HG02938 (cell line): ENCODE data around the gene SECTM1.

Source experiments
- ATAC-seq: cut with Tn5 transposase; IDR thresholded peaks from one replicate; pipeline ENCODE4 v1.9.1; 2021; ENCODE audit warnings: mild to moderate bottlenecking, moderate library complexity; ENCODE audit not compliant: unreplicated experiment

The SECTM1 gene

DNA sequence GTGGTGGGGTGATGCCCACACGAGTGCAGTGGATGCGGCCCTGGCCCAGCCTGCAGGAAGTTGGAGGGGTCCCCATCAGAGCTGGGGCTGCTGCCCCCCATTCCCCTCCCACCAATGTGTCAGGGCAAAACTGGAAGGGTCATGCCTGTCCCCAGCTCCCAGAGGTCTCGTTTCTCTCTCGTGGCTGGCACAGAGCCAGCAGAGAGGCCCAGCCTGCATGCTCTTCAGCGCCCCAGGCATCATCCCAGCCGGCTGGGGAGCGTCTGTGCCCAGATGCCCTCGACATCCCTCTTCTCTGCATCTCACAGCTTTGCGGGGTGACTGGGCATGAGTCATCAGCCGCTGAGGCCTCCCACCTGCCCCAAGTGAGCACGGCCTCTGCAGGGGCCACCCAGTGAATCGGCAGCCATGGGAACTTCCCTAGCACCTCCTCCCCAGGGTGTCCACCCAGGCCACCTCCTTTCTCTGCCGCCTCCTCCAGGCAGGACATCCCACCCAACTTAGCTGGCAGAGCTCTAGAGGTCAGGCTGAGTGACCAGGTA lies 50.3 kb downstream of the SECTM1 start:
- ATAC-seq = no peak

DNA sequence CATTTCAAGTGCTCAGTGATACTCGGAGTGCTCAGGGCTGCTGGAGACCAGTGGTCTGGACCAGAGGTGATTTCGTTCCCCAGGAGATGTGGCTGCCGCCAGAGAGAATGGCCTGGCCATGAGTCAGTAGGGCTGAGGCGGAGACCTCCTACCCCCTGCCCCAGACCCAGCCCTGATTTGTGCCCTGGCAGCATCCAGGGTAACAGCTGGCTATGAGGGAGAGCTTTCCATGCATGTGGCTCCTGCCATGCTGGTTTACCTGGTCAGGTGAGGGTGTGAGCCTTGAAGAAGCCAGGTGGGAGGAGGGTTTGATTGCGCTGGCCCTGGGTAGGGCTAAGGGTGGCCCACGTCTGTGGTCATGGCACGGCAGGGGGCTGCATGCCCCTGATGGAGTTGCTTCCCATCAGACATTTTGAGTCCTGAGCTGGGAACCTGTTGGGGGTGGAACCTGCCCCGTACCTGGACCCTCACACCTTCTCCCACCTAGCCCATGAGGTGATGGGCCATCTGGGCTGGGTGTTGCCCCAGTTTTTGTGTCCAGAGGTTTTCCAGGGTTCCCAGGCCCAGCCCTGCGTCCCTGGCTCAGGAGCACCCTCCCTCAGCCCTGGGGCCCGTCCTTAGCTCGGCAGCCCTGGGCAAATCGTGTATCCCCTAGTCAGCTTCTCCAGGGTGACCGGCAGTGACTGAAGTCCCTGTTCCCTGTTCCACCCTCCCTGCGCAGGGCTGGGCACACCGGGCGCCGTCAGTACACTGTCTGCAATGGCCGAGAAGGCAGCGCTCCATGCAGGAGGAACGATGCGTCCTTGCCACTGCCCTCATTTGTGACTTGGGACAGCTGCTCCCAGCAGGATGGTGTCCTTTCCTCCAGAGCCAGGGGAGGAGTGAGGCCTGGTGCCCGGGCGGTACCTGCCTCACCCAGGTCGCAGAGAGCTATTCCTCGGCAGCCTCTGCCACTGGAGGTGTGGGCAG lies 51.0 kb downstream of the SECTM1 start:
- ATAC-seq = no peak

DNA sequence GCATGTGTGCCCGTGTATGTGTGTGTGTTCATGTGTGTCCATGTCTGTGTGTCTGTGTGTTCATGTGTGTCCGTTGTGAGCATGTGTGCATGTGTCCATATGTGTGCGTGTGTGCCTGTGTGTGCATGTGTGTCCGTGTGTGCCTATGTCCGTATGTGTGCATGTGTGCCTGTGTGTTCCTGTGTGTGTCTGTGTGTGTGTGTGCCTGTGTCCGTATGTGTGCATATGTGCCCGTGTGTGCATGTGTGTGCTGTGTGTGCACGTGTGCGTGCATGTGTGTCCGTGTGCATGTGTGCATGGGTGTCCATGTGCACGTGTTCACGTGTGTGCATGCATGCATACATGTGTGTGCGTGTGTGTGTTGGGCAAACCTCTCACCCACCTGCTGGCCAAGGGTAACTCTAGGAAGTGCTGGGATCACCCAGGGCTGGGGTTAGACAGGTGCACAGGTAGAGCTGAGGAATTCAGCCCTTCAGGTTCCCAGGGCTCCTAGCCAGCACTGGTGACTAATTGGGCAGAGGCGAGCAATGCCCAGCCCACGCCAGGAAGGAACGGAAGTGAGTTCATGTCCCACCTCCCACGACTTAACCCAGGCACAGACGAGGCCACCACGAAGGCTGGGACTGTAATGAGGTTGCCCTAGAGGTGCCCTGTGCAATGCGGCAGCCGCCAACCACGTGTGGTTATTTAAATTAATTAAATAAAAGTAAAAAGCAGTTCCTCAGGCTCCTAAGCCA lies 51.9 kb downstream of the SECTM1 start:
- no peak for ATAC-seq

DNA sequence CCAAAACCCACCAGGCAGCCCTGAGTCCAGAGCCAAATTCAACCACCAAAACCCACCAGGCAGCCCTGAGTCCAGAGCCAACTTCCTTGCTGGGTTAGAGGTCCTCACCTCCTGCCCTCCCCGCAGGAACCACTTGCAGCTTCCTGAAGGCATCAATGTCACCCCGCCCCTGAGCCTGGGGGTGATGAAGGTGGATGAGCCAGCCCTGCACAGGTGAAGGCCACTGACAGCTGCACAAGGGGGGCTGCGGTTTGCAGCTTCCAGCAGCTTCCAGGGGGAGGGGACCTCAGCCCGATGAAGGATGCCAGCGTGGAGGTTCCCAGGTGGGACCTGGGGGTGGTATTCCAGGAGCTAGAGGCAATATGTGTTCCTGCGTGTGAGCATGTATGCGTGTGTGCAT lies 52.5 kb downstream of the SECTM1 start:
- ATAC-seq = no peak

DNA sequence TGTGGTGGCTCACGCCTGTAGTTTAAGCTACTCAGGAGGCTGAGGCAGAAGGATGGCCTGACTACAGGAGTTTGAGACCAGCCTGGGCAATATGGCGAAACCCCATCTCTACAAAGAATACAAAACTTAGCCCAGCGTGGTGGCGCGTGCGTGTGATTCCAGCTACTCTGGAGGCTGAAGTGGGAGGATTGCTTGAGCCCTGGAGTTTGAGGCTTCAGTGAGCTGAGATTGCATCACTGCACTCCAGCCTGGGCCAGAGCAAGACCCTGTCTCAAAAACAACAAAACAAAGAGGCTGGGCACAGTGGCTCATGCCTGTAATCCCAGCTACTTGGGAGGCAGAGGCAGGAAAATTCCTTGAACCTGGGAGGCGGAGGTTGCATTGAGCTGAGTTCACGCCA lies 53.0 kb downstream of the SECTM1 start:
- no peak for ATAC-seq

DNA sequence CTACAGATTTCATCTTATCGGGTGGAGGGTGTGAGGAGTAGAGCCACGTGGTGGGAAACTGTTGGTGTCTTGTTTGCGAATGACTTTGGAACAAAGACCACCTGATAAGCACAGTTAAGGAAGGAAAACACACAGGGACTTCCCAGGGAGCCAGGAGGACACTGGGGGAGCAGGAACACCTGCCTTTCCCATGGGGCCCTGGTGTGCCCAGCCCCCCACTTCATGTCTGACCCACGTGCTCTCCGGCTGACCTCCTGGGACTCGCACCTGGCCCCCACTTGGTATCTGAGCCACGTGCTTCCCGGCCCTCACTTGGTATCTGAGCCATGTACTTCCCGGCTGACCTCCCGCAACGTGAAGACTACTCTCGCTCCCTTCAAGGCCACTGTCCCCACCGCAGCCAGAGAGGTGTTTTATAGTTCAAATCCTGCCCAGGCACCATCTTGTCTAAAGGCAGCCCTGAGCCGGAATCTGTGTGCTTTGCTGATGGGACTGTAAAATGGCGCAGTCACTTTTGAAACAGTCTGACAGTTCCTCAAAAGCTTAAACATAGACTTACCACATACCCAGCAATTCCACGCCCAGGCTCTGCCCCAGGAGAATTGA lies 54.7 kb downstream of the SECTM1 start:
- ATAC-seq = no peak

DNA sequence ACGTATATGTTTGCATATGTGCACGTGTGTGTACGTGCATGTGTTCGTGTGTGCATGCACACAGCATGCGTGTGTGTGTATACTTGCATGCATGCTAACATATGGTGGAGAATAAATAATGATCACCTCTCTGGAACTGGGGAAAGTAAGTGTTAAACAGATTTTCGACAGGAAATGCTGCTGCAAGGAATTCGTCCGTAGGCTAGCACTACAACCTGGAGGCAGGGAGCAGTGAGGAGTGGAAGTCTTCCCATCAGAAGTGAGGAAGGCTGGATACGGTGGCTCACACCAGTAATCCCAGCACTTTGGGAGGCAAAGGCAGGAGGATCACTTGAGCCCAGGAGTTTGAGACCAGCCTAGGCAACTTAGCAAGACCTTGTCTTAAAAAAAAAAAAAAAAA lies 55.3 kb downstream of the SECTM1 start:
- ATAC-seq = no peak

DNA sequence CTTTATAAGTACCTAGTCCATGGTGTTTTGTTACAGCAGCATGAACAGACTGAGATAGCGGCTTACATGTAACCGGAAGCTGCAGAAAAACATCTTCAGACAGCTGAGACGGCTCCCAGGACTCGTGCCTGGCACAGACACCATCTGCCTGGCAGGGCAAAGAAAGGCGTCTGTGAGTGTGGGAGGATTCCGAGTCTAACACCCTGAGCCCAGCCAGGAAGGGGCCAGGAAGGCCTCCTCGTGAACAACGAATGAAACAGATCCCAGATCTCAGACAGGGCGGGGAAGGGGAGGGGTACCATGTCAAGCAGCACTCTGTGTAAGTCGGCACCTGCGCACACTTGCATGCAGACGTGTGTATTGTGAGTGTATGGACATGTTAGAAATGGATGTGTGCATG lies 55.7 kb downstream of the SECTM1 start:
- ATAC-seq = no peak

DNA sequence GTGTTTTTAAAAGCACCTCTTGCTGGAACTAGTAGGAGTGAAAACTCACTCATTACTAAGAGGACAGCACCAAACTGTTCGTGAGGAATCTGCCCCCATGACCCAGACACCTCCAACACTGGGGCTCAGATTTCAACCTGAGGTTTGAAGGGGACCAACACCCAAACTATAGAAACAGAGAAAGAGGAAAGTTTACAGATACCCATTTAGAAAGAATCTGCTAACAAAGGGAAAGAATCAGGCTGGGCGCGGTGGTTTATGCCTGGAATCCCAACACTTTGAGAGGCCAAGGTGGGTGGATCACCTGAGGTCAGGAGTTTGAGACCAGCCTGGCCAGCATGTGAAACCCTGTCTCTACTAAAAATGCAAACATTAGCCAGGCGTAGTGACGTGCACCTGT lies 56.6 kb downstream of the SECTM1 start:
- no peak for ATAC-seq

DNA sequence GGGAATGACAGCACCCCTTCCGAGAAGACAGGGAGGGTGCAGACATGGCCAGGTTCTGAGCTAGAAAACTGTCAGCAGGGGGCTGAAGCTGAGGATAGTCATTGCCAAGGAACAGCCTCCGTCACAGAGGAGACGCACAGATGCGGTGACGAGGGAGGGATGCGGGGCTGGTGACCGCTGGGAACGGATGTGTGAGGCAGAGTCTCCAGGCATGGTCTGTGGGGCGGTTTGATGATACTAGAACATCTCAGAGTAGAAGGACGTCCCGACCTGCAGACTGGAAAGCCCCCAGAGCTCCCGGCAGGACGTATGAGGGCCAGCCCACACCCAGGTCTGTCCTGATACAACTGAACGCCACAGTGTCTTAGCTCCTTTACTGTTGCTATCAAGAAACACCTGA lies 58.2 kb downstream of the SECTM1 start:
- no peak for ATAC-seq

DNA sequence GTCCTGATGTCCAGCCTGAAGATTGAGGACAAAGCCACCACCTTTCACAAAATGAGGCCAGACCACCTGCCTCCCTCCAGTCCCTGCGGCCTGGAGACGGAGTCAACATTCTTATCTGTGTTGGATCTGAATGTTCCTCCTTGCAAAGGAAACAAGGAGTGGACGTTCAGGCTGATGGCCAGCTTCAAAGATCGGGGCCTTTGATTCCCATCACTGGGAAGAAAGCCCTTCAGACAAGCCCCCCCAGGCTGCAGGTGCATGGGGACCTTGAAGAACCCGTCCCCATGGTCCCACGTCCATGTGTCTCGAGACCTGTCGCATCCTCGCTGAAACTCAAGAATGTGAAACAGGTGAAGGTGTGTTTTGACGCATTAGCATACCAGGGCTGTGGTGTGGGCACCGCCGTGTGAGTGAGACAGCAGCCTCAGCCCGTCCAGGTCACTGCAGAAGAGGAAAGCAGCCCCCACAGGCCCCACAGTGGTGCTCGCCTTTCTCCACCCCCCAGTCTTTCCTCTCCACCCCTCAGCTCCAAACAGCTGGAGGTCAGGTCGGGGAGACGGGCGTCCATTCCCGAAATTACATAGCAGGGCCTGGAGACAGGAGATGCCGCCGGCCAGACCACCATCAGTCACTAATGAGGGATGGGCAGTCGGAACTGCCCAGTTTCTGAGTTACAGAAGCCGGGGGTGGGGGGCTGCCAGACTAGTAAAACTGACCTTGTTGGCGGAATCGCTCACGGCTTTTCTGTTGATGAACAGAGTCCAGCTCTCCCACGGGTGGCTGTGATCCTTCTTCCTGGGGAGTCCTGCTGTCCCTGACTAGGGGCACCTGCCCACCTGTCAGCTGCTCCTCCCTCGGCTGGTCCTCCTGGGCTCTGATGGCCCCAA lies 59.2 kb downstream of the SECTM1 start:
- no peak for ATAC-seq

DNA sequence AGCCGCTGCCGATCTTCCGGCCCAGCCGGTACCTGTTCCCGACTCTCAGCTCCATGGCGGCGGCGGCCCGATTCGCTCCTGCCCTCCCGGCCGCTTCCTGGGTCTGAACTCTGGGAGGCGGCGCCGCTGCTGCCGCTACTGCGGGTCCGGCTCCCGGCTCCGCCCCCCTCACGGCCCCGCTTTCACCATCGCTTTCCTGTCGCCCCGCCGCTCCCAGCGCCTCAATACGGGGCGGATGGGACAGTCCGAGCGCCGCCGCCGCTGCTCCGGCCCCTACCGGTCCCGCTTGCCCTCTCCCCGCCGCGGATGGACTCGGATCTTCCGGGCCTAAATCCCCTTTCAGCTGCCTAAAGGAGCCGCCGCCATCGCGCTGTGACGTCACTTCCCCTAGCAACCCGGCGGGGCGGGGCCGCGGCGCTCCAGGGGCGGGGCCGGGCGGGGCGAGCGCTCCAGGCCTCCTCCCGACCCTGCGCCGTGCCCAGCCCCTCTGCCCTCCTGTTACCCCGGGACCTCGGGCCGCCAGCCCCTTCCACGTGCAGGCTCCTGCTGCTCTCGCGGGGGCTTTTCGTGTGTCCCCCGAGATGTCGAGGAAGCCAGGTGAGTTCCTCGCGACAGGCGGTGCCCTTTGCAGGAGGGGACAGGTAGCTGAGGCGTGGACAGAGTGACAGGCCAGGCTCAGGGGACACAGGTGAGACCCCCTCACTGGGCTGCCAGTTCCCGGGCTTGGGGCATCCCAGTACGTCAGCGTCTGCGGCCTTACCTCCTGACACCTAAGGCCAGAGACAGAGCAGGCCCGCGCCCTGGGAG lies 60.0 kb downstream of the SECTM1 start, which contains the start of gene CSNK1D:
CSNK1D (minus strand) TSS at position 374 of the 807 bp plus-strand sequence; CDS start at position 55, 319 bp downstream.
- peak; percentile 69 for ATAC-seq

DNA sequence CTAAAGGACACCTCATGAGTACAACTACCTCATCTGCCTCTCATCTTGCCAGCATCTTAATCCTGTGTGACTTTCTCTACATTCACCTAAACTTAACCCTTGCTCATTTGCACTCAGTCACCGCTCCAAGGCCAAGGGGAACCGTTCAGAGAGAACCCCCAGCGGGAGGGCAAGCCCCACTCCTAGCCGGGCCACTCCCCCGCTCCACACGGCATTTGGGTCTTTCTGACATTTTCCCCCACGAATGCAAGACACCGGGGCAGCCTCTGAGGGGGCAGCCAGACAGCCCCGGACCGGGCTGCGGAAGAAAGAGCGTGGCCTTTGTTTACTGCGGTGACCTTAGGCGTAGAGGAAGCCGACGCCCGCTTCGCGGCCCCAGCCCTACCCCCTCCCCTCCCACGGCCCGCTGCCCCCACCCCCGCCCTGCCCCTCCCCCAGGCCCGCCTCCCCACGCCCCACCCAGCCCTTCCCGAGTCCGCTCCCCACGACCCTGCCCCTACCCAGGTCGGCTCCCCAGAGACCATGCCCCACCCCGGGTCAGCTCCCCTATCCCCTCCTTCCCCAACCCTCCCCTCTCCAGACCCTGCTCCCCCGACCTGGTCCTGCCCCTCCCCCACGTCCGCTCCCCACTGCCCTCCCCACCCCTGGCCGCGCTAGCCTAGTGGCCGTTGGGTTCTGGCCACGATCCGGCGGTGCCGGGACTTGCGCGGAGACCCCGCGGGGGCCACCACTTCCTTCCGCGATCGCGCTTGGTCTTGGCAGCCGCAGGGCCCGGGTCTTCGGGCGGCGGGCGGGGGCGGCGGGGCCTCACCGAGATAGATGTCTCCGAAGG lies 60.9 kb downstream of the SECTM1 start:
- no peak for ATAC-seq

DNA sequence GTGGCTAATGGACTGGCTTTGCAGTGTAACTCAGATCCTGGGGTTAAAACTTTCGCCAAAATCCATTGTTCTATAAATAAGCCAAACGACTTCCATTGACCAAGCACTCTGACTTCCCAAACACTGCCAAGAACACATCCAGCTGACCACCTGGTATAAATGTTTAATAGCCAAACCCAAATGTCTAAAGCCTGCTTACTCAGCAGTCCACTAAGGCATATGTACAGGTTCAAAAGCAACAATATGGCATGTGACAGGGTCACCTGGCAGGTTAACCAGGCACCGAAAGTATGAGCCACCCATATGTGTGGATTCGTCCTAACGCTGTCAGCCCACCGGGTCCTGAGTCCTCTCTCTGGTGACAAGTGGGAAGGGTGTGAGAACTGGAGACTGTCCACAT lies 62.2 kb downstream of the SECTM1 start:
- ATAC-seq = no peak
